NOMO-1 treated with DMSO at 0.1 percent for 48 hours (cell line): ENCODE data around the gene CELF5.

Experiments used
- DNase-seq: peaks from one replicate; lab custom pipeline; 2025; ENCODE audit not compliant: unreplicated experiment; lab: John Stamatoyannopoulos, UW

Gene CELF5

GRCh38 chr19:3224346-3225168 lies at the start of gene CELF5:
Gene CELF5 (plus strand): TSS chr19:3224661. CDS start chr19:3224740, 79 bp downstream.
- DNase-seq, result no peak

DNA sequence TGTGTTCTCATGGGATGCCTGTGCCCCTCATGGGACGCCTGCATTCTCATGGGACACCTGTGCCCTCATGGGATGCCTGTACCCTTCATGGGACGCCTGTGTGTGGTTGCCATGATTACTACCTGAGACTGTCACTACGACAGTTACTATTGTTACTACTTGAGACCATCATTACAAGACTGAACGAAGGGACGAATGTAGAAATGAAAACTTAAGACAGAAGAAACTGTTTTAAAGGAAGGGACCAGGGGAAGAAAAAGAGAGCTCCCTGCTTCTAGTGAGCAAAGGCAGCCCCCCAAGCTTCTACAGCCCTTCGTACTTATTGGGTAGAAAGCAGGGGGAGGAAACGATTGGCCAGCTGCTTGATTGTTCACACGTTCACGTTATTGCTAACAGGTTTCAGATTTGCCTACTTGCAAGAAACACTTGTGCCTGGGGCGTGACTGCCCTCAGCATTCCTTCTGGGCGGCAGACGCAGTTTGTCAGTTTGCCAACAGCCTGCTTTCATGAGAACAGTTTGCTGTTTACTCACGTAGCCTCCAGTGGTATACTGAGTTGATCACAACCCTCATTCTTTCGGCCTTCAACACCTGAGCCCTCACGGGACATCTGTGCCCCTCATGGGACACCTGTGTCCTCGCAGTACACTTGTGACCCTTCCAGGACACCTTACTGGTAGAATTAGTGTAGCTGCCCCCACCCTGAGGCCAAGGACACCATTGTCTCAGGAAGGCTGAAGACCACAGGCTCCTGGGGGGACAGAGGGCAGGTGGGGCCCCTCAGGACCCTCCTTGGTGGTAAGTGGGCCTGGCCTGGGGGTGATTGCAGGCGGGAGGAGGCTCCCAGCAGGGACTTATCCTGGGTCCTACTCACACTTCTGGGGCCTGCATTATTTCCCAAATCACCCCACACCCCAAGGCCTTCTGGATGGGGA lies 48.4 kb upstream of the CELF5 start:
- no peak for DNase-seq

DNA sequence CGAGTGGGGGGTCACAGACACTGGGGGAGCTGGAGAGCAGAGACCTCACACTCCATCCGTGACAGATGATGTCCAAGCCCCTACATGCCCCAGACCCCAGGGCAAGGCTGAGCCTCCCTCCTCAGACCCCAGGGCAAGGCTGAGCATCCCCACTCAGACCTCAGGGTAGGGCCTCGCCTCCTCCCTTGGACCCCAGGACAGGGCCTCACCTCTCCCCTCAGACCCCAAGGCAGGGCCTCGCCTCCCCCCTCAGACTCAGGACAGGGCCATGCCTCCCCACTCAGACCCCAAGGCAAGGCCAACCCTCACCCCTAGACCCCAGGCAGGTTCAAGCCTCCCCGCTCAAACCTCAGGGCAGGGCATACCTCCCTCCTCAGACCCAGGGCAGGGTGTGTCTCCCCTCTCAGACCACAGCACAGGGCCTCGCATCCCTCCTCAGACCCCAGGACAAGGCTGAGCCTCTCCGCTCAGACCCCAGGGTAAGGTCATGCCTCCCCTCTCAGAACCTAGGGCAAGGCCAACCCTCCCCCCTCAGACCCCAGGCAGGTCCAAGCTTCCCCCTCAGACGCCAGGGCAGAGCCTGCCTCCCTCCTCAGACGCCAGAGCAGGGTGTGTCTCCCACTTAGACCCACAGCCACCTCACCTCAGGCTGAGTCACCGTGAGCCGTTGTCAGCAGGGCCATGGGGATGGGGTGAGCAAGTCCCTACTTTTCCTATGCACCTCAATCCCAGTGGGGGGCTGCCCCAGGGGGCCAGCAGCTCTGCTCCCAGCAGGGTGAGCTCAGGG lies 47.6 kb upstream of the CELF5 start:
- DNase-seq, result peak; percentile 56

- peak; percentile 78 for DNase-seq
Measured at GRCh38 chr19:3178377-3178972, 46.0 kb upstream of the CELF5 start, which contains the start of gene S1PR4. Gene S1PR4 (plus strand): TSS chr19:3178769. CDS start chr19:3178793, 24 bp downstream.

GRCh38 chr19:3178973-3179738 lies 45.3 kb upstream of the CELF5 start:
- peak; percentile 28 for DNase-seq

DNA sequence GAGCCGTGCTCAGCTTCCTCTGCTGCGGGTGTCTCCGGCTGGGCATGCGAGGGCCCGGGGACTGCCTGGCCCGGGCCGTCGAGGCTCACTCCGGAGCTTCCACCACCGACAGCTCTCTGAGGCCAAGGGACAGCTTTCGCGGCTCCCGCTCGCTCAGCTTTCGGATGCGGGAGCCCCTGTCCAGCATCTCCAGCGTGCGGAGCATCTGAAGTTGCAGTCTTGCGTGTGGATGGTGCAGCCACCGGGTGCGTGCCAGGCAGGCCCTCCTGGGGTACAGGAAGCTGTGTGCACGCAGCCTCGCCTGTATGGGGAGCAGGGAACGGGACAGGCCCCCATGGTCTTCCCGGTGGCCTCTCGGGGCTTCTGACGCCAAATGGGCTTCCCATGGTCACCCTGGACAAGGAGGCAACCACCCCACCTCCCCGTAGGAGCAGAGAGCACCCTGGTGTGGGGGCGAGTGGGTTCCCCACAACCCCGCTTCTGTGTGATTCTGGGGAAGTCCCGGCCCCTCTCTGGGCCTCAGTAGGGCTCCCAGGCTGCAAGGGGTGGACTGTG lies 44.6 kb upstream of the CELF5 start:
- no peak for DNase-seq

DNA sequence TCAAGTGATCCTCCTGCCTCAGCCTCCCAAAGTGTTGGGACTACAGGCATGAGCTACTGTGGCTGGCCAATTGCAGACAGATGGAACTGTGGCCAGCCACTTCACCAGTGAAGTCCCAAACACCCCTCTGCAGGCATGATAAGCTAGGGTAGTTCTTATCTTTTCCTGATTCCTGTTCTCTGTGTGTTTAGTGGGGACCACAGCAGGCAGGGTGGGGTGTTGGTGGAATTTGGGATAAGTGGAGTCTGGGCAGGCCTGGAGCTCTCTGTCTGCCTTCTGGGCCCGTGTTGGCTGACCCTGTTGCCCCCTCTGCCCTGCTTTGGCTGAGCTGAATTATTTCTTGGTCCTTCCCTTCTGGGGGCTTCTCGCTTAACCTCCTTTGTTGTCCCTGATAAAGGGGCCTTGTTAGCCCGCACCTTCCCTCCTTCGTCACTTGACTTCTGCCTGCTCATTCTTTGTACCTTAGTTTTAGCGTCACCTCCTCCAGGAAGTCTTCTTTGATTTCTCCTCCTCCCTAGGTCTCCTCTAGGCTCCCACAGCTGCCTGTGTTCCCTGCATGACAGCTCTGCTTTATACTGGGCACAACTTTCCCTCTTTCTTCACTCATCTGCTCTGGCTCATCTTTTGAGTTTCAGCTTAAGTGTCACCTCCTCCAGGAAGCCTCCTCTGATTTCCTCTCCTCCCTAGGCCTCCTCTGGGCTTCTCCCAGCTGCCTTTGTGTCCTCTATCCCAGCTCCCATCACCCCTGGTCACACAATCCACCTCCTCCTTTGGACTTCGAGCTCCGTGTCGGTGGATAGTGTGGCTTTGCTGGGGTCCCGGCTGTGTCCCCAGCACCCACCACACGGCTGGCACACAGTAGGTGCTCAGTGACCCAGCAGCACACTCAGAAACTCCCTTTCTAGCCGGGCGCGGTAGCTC lies 40.5 kb upstream of the CELF5 start:
- DNase-seq, result no peak

DNA sequence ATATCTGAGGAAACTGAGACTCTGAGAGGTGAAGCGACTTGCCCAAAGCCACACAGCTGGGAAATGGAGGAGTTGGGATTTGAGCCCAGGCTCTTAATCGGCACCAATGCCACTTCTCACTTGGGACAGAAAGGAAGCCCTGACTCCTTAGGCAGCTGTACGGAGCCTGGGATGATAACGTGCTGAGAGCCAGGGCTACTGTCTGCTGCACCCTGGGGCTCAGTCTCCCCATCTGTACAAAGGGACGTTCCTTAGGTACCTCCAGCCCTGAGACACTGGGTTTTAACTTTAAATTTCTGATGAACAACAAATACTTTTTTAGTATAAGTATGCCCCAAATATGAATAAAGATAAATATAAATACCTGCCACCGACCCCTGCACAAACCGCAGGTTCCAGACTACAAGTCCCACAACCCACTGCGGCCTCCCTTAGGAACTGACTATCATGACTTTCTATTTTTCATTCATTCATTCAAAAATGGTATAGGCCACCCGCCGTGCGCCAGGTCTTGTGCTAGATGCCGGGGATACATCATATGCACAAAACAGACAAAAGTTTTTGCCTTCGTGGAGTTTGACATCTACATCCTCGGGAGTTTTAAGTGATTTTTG lies 39.5 kb upstream of the CELF5 start:
- DNase-seq, result peak; percentile 80

DNA sequence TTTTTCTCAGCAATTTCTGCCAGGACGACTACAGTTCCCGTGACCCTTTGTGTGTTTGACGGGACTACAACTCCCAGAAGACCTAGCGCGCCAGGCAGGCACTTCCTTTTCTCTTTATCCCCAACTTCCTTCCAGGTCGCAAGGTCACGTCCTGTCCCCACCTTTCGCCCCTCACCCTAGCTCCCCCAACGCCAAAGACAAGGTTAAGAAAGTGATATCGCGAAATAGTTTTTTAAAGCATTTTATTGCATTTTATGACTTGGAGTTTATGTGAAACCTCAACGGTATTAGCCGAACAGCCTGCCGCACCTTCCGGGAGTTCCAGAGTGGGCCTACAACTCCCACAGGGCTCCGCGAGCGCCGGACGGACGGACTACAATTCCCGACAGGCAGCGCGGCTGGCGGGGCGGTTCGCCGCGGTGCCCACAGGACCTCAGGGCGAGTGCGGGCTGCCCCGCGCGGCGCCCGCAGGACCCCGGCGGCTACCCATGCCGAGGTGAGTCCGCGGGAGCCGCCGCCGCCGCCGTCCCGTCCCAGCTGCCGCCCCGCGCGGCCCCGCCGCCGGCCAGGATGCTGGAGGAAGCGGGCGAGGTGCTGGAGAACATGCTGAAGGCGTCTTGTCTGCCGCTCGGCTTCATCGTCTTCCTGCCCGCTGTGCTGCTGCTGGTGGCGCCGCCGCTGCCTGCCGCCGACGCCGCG lies 38.9 kb upstream of the CELF5 start, which contains the start of gene NCLN:
TSS of gene NCLN (plus strand) at position 470 of the 699 bp plus-strand sequence. CDS start at position 571, 101 bp downstream.
- peak; percentile 96 for DNase-seq

- DNase-seq, result no peak
Measured at GRCh38 chr19:3186160-3186688, 38.2 kb upstream of the CELF5 start.

- DNase-seq, result no peak
Measured at GRCh38 chr19:3186891-3187661, 37.4 kb upstream of the CELF5 start.

DNA sequence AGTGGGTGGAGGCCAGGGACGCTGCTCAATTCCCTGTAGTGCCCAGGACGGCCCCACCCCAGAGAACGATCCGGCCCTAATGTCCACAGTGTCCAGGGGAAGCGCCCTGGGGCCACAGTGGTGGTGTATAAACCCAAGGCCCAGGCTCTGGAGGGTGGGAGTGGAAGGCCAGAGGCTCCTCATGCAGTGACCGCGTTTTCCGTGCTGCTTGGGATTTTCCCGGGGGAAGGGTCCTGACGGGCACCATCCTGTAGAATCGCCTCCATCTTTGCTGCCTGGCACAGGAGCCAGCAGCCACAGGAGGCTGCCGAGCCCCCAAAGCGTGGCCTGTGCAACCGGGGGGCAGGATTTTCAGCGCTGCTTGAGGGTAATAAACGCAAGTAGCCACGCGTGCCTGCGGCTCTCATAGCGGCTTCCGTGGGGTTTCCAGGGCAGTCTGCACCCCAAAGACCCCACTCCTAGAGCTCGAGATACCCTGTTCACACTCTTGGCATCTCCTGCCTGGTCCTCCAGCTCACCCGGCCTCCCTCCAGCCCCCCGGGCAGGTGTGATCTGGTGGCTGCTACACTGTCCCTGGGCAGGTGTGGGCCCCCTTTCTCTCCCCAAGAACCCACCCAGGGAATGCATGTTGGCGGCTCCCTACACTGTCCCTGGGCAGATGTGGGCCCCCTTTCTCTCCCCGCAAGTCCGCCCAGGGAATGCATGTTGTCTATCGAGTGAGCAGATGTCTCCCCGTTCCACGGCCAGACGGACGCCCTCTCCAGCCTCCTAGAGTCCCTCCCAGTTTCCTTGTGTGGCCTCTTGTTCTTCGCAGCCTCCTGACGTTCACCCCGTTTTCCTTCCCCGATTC lies 36.6 kb upstream of the CELF5 start:
- no peak for DNase-seq

DNA sequence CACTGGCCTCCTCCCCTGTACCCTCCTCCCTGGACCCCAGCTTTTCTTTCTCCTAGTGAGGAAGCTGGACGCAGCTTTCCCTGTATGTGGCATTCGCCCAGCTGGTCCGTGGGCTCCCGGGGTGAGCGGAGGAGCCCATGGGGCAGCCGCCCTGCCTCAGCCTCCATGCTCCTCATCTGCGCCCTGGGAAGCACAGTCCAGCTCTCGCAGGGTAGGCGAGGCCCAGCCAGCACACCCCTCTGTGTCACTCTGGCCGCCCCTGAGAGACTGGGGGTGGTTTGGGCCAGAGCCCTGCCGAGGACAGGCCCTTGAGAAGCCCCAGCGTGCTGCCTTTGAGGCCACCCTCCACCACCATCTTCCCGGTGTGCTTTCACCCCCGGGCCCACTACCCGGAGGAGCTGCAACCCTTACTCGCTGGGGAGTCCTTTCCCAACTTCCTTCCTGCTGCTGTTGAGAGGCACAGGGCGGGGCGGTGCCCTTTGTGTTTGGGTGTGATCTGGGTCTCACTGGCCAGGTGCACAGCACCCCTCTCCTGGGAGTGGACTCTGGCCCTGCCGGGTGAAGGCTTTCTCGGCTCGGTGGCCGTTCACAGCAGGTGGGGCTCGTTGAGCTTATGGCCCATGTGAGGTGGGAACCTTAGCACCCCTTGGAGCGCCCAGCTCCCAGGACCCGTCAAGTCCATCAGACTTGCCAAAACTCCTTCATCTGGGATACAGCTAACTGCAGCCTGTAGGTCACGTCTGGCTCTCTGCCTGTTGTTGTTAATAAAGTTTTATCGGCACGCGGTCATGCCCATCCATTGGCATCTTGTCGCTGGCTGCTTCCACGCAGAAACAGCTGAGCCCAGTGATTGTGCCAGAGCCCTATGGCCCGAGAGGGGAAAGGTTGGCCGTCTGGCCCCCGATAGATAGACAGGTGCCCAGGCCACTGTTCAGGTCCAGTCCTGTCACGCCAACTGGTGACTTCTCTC lies 35.5 kb upstream of the CELF5 start:
- peak; percentile 18 for DNase-seq
